ENCODE data around the gene CREB3L1. TPM values are rescaled to one million over a fixed set of nuclear protein-coding genes. Genes with fewer than 3 reads are reported as not detected.

Gene CREB3L1
- total RNA-seq, 1 experiment from 2014 or later, result 3.3 TPM

GRCh38 chr11:46305295-46305694, 27.8 kb downstream of the CREB3L1 start:
- H3K9me3 ChIP-seq (ENCODE audit: control insufficient read depth, low read depth, low read length), result no peaks in the 10 kb centered on the region
- H4K91ac ChIP-seq (ENCODE audit: insufficient read length, low read depth, low read length), result no peak overlapping the region
- H3K4me1 ChIP-seq (ENCODE audit: insufficient read depth, low read length), result no peaks in the 10 kb centered on the region
- no peaks in the 10 kb centered on the region for H3K79me2 ChIP-seq (ENCODE audit: insufficient read depth, low read length)
- H3K4me2 ChIP-seq (ENCODE audit: insufficient read depth, insufficient read length, low read length), result no peak overlapping the region
- H3K56ac ChIP-seq (ENCODE audit: insufficient read length, low read depth, low read length), result no peak overlapping the region
- H2BK12ac ChIP-seq (ENCODE audit: insufficient read length, low read depth, low read length), result no peak overlapping the region
- Mint-ChIP-seq H3K27ac (peak overlapping the region in 1 of 3 experiments; percentile 82; a peak in 2 of 7 replicates), H3K36me3 (ENCODE audit: insufficient read depth in 1 of 3, low read depth in 3 of 3) (peaks cover 0 to 4% (median 0%) of the 10 kb centered on the region in 3 experiments; a peak in 2 of 7 replicates), H3K4me1 (peaks cover 11 to 27% of the 10 kb centered on the region in 2 experiments), H3K27me3 (ENCODE audit: low read depth) (no peaks in the 10 kb centered on the region), H3K9me3 (no peaks in the 10 kb centered on the region), H3K4me3 (no peak overlapping the region)
- H2AK5ac ChIP-seq (ENCODE audit: insufficient read length, low read length), result no peak overlapping the region
- no peak overlapping the region for H3K14ac ChIP-seq (ENCODE audit: insufficient read depth, low read length)
- H3K27ac ChIP-seq (ENCODE audit: insufficient read length, low read depth, low read length), result no peak overlapping the region
- TF ChIP-seq, protein P1, sequence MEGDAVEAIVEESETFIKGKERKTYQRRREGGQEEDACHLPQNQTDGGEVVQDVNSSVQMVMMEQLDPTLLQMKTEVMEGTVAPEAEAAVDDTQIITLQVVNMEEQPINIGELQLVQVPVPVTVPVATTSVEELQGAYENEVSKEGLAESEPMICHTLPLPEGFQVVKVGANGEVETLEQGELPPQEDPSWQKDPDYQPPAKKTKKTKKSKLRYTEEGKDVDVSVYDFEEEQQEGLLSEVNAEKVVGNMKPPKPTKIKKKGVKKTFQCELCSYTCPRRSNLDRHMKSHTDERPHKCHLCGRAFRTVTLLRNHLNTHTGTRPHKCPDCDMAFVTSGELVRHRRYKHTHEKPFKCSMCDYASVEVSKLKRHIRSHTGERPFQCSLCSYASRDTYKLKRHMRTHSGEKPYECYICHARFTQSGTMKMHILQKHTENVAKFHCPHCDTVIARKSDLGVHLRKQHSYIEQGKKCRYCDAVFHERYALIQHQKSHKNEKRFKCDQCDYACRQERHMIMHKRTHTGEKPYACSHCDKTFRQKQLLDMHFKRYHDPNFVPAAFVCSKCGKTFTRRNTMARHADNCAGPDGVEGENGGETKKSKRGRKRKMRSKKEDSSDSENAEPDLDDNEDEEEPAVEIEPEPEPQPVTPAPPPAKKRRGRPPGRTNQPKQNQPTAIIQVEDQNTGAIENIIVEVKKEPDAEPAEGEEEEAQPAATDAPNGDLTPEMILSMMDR (conservative IDR thresholded peaks at IDR 0.05), result no peak
- WGBS (ENCODE audit: extremely low coverage, insufficient read length, low lambda C conversion rate), result no CpG with 5 or more reads among the region's 6 CpGs
- H3K23ac ChIP-seq (ENCODE audit: insufficient read length, low read depth, low read length), result no peak overlapping the region
- H2BK5ac ChIP-seq (ENCODE audit: insufficient read length, low read length), result no peak overlapping the region
- no peak overlapping the region for H2BK120ac ChIP-seq (ENCODE audit: low read depth, low read length, poor library complexity, severe bottlenecking)
- no peak overlapping the region for H4K5ac ChIP-seq (ENCODE audit: insufficient read length, low read depth, low read length)
- no peak overlapping the region for H2BK15ac ChIP-seq (ENCODE audit: low read depth, low read length)
- no peak overlapping the region for H3K18ac ChIP-seq (ENCODE audit: insufficient read length, low read depth, low read length)
- no peak overlapping the region for H2BK20ac ChIP-seq (ENCODE audit: low read depth, low read length, poor library complexity, severe bottlenecking)
- no peak overlapping the region for H3K9ac ChIP-seq (ENCODE audit: extremely low read depth, insufficient read length, low read length)
- H3T11ph ChIP-seq (ENCODE audit: low read length), result no peak overlapping the region
- H3K27me3 ChIP-seq (ENCODE audit: insufficient read depth, low read length), result no peaks in the 10 kb centered on the region
- no peak overlapping the region for H2AFZ ChIP-seq (ENCODE audit: low read length)
- H3K4ac ChIP-seq (ENCODE audit: low read depth, low read length), result no peak overlapping the region
- no peak overlapping the region for H4K8ac ChIP-seq (replicated peaks; ENCODE audit: insufficient read length, low read depth, low read length)
- H4K20me1 ChIP-seq (ENCODE audit: control insufficient read depth, insufficient read depth, insufficient read length), result no peaks in the 10 kb centered on the region
- DNase-seq, result no peak
- H3K23me2 ChIP-seq (ENCODE audit: insufficient read length, low read depth, low read length, poor library complexity, severe bottlenecking), result no peaks in the 10 kb centered on the region
- H3K79me1 ChIP-seq (ENCODE audit: insufficient read depth, low read depth, low read length, poor library complexity, severe bottlenecking), result no peaks in the 10 kb centered on the region
